ENCODE measurements around the gene ABHD5. TPM values are rescaled to one million over a fixed set of nuclear protein-coding genes. Genes with fewer than 3 reads are reported as not detected.

Gene ABHD5
- total RNA-seq, 1 experiment from 2014 or later, result 10.5 TPM

DNA sequence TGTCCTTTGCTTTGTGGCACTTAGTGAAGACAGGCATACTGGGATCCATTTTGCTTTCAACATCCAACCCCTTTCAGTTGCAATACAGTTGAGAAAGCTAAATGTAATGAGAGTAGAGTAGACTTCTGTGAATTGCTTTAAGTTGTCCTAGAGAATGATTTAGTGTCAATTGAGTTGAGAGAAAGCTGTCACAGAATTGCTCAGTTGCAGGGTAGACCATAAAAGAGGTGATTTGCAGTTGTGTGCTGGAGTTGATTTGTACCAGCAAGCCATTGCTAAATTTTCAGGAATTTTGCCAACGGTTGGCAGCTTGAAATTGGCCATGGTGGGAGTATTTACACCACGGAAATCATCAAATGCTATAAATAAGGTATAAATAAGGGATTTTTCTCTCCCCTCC is 2.2 kb downstream of the ABHD5 start:
- ChIA-PET POLR2A (no interaction called here), CTCF (no interaction called here)
- no peaks in the 10 kb centered on the region for H3K9me3 ChIP-seq (ENCODE audit: control insufficient read depth, insufficient read depth, low read depth, low read length)
- no peaks in the 10 kb centered on the region for H3K27me3 ChIP-seq (ENCODE audit: control insufficient read depth, insufficient read depth, low read length)
- BruUV-seq (replicated peaks), result no TSS peak
- intact Hi-C loops (cut with micrococcal nuclease; ENCODE audit: unreplicated experiment), result no loop called here
- DNase-seq (ENCODE audit: low read depth, low spot score) (no peak), ATAC-seq (no peak)
- no peak overlapping the region for H3K4me3 ChIP-seq (ENCODE audit: low read depth in 2 of 2, low read length in 2 of 2)
- H3K27ac ChIP-seq (ENCODE audit: low read length), result no peak overlapping the region
- in situ Hi-C loops (cut with HindIII; ENCODE audit: low pct_unique_long_range_greater_than_20kb, low sequenced_read_pairs), result no loop called here
- no peaks in the 10 kb centered on the region for H3K36me3 ChIP-seq (ENCODE audit: control insufficient read depth, insufficient read depth, low read length)
- TF ChIP-seq POLR2AphosphoS5 (IDR thresholded peaks at IDR 0.05; ENCODE audit: low read depth, low read length), result no peak
- no peak for TF ChIP-seq SIN3A (IDR thresholded peaks at IDR 0.05; ENCODE audit: borderline replicate concordance, insufficient read depth, low read depth, low read length)
- TF ChIP-seq, protein P1, sequence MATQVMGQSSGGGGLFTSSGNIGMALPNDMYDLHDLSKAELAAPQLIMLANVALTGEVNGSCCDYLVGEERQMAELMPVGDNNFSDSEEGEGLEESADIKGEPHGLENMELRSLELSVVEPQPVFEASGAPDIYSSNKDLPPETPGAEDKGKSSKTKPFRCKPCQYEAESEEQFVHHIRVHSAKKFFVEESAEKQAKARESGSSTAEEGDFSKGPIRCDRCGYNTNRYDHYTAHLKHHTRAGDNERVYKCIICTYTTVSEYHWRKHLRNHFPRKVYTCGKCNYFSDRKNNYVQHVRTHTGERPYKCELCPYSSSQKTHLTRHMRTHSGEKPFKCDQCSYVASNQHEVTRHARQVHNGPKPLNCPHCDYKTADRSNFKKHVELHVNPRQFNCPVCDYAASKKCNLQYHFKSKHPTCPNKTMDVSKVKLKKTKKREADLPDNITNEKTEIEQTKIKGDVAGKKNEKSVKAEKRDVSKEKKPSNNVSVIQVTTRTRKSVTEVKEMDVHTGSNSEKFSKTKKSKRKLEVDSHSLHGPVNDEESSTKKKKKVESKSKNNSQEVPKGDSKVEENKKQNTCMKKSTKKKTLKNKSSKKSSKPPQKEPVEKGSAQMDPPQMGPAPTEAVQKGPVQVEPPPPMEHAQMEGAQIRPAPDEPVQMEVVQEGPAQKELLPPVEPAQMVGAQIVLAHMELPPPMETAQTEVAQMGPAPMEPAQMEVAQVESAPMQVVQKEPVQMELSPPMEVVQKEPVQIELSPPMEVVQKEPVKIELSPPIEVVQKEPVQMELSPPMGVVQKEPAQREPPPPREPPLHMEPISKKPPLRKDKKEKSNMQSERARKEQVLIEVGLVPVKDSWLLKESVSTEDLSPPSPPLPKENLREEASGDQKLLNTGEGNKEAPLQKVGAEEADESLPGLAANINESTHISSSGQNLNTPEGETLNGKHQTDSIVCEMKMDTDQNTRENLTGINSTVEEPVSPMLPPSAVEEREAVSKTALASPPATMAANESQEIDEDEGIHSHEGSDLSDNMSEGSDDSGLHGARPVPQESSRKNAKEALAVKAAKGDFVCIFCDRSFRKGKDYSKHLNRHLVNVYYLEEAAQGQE (IDR thresholded peaks at IDR 0.05; ENCODE audit: insufficient read depth in 1 of 2, low read depth in 2 of 2, low read length in 1 of 2), result no peak
- TF ChIP-seq, protein P2, sequence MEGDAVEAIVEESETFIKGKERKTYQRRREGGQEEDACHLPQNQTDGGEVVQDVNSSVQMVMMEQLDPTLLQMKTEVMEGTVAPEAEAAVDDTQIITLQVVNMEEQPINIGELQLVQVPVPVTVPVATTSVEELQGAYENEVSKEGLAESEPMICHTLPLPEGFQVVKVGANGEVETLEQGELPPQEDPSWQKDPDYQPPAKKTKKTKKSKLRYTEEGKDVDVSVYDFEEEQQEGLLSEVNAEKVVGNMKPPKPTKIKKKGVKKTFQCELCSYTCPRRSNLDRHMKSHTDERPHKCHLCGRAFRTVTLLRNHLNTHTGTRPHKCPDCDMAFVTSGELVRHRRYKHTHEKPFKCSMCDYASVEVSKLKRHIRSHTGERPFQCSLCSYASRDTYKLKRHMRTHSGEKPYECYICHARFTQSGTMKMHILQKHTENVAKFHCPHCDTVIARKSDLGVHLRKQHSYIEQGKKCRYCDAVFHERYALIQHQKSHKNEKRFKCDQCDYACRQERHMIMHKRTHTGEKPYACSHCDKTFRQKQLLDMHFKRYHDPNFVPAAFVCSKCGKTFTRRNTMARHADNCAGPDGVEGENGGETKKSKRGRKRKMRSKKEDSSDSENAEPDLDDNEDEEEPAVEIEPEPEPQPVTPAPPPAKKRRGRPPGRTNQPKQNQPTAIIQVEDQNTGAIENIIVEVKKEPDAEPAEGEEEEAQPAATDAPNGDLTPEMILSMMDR (IDR thresholded peaks at IDR 0.05), result no peak
- no peak for TF ChIP-seq TCF7L2 (IDR thresholded peaks at IDR 0.05; ENCODE audit: low read depth, low read length)
- peaks cover 11% of the 10 kb centered on the region; the same call in 1 of the 2 replicates for H3K4me1 ChIP-seq (ENCODE audit: control insufficient read depth, insufficient read depth, low read length)

DNA sequence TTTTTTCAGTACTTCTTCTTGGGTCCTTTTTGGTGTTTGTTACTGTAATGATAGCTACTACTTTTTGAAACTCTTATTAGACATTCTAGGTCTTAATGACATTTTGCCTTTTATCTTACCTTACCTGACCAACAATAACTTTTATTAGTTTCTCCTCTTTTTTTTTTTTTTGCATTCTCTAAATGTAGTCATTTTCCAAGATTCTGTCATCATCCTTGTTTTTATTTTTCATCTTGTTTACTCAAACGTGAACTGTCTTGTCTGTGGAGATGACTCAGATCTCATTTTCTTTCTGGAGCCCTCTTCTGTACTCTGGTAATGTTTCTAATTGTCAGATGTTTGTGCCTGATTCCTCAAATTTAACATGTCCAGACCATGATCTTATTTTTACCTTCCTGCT is 2.9 kb downstream of the ABHD5 start:
- Histone ChIP-seq H3K9me3 (ENCODE audit: control insufficient read depth, insufficient read depth, low read depth, low read length) (no peaks in the 10 kb centered on the region), H3K27me3 (ENCODE audit: control insufficient read depth, insufficient read depth, low read length) (no peaks in the 10 kb centered on the region), H3K4me3 (ENCODE audit: low read depth in 2 of 2, low read length in 2 of 2) (no peak overlapping the region), H3K36me3 (ENCODE audit: control insufficient read depth, insufficient read depth, low read length) (no peaks in the 10 kb centered on the region), H3K27ac (ENCODE audit: low read length) (no peak overlapping the region), H3K4me1 (ENCODE audit: control insufficient read depth, insufficient read depth, low read length) (peaks cover 11% of the 10 kb centered on the region; the same call in 1 of the 2 replicates)
- ATAC-seq (no peak), DNase-seq (ENCODE audit: low read depth, low spot score) (no peak)
- intact Hi-C loops (cut with micrococcal nuclease; ENCODE audit: unreplicated experiment) (no loop called here), in situ Hi-C loops (cut with HindIII; ENCODE audit: low pct_unique_long_range_greater_than_20kb, low sequenced_read_pairs) (no loop called here)
- ChIA-PET CTCF (no interaction called here), POLR2A (no interaction called here)
- BruUV-seq (replicated peaks), result no TSS peak
- TF ChIP-seq, protein P2 (IDR thresholded peaks at IDR 0.05), result no peak
- TF ChIP-seq, protein P1 (IDR thresholded peaks at IDR 0.05; ENCODE audit: insufficient read depth in 1 of 2, low read depth in 2 of 2, low read length in 1 of 2), result no peak
- TF ChIP-seq TCF7L2 (IDR thresholded peaks at IDR 0.05; ENCODE audit: low read depth, low read length) (no peak), SIN3A (IDR thresholded peaks at IDR 0.05; ENCODE audit: borderline replicate concordance, insufficient read depth, low read depth, low read length) (no peak), POLR2AphosphoS5 (IDR thresholded peaks at IDR 0.05; ENCODE audit: low read depth, low read length) (no peak)

Measured in Panc1 (cell line).